ENCODE data around the gene ENTPD8. TPM values are rescaled to one million over a fixed set of nuclear protein-coding genes. Genes with fewer than 3 reads are reported as not detected.

ENTPD8 gene
- total RNA-seq, 1 experiment from 2014 or later = 0.97 TPM

GRCh38 chr9:137416563-137417151, 24.5 kb downstream of the ENTPD8 start:
- CTCF ChIA-PET = no interaction called here
- no peaks in the 10 kb centered on the region for H3K27me3 Mint-ChIP-seq (ENCODE audit: unreplicated experiment)
- TF ChIP-seq CTCF (IDR thresholded peaks at IDR 0.05; ENCODE audit: unreplicated experiment) = no peak
- H3K27ac Mint-ChIP-seq (ENCODE audit: unreplicated experiment) = no peak overlapping the region
- H3K4me1 Mint-ChIP-seq (ENCODE audit: low read depth, unreplicated experiment) = no peaks in the 10 kb centered on the region
- H3K9me3 Mint-ChIP-seq (ENCODE audit: low read depth, unreplicated experiment) = no peaks in the 10 kb centered on the region
- no peak overlapping the region for H3K4me3 Mint-ChIP-seq (ENCODE audit: low read depth, unreplicated experiment)
- intact Hi-C loops (cut with micrococcal nuclease; ENCODE audit: unreplicated experiment) = loop anchor here (10.0 kb wide), 1 partner anchor 122 kb away; no protein-coding TSS in a partner anchor
- DNase-seq = no peak
- BruUV-seq (replicated peaks) = no TSS peak
- peaks cover 5% of the 10 kb centered on the region for H3K36me3 Mint-ChIP-seq (ENCODE audit: insufficient read depth, unreplicated experiment)

- intact Hi-C loops (cut with micrococcal nuclease; ENCODE audit: unreplicated experiment) = loop anchor here (10.0 kb wide), 1 partner anchor 121 kb away; no protein-coding TSS in a partner anchor
- CTCF ChIA-PET = no interaction called here
- Mint-ChIP-seq H3K36me3 (ENCODE audit: insufficient read depth, unreplicated experiment) (peaks cover 7% of the 10 kb centered on the region), H3K27ac (ENCODE audit: unreplicated experiment) (no peak overlapping the region), H3K4me3 (ENCODE audit: low read depth, unreplicated experiment) (no peak overlapping the region), H3K9me3 (ENCODE audit: low read depth, unreplicated experiment) (no peaks in the 10 kb centered on the region), H3K27me3 (ENCODE audit: unreplicated experiment) (no peaks in the 10 kb centered on the region), H3K4me1 (ENCODE audit: low read depth, unreplicated experiment) (no peaks in the 10 kb centered on the region)
- no peak for TF ChIP-seq CTCF (IDR thresholded peaks at IDR 0.05; ENCODE audit: unreplicated experiment)
- BruUV-seq (replicated peaks) = no TSS peak
- no peak for DNase-seq
These were observed 25.1 kb downstream of the ENTPD8 start for GRCh38 chr9:137416006-137416562.

GRCh38 chr9:137415451-137415850, 25.7 kb downstream of the ENTPD8 start:
- intact Hi-C loops (cut with micrococcal nuclease; ENCODE audit: unreplicated experiment) = loop anchor here (10.0 kb wide), 1 partner anchor 121 kb away; no protein-coding TSS in a partner anchor
- Mint-ChIP-seq H3K27me3 (ENCODE audit: unreplicated experiment) (no peaks in the 10 kb centered on the region), H3K36me3 (ENCODE audit: insufficient read depth, unreplicated experiment) (peaks cover 10% of the 10 kb centered on the region), H3K9me3 (ENCODE audit: low read depth, unreplicated experiment) (no peaks in the 10 kb centered on the region), H3K4me3 (ENCODE audit: low read depth, unreplicated experiment) (no peak overlapping the region), H3K27ac (ENCODE audit: unreplicated experiment) (no peak overlapping the region), H3K4me1 (ENCODE audit: low read depth, unreplicated experiment) (no peaks in the 10 kb centered on the region)
- BruUV-seq (replicated peaks) = no TSS peak
- TF ChIP-seq CTCF (IDR thresholded peaks at IDR 0.05; ENCODE audit: unreplicated experiment) = no peak
- CTCF ChIA-PET = no interaction called here
- no peak for DNase-seq

GRCh38 chr9:137412431-137412830, 28.7 kb downstream of the ENTPD8 start:
- Mint-ChIP-seq H3K9me3 (ENCODE audit: low read depth, unreplicated experiment) (no peaks in the 10 kb centered on the region), H3K27me3 (ENCODE audit: unreplicated experiment) (no peaks in the 10 kb centered on the region), H3K4me1 (ENCODE audit: low read depth, unreplicated experiment) (no peaks in the 10 kb centered on the region), H3K36me3 (ENCODE audit: insufficient read depth, unreplicated experiment) (peaks cover 13% of the 10 kb centered on the region), H3K4me3 (ENCODE audit: low read depth, unreplicated experiment) (no peak overlapping the region), H3K27ac (ENCODE audit: unreplicated experiment) (no peak overlapping the region)
- no peak for TF ChIP-seq CTCF (IDR thresholded peaks at IDR 0.05; ENCODE audit: unreplicated experiment)
- CTCF ChIA-PET = interaction anchor here (1.7 kb wide), 1 partner anchor 11 kb away, joined by 8 read pairs; the partner anchor contains the start of genes EXD3 and NOXA1
- intact Hi-C loops (cut with micrococcal nuclease; ENCODE audit: unreplicated experiment) = loop anchor here (10.0 kb wide), 1 partner anchor 118 kb away; no protein-coding TSS in a partner anchor
- no TSS peak for BruUV-seq (replicated peaks)
- no peak for DNase-seq
